ENCODE results near the gene MBD3.

GRCh38 chr19:1534972-1535371 is 57.7 kb downstream of the MBD3 start:
- TF ChIP-seq RARB (CRISPR knock-in tag; IDR thresholded peaks at IDR 0.05) = no peak
- no peak for TF ChIP-seq CSDC2 (CRISPR knock-in tag; IDR thresholded peaks at IDR 0.05)
- no peak for TF ChIP-seq TSHZ2 (CRISPR knock-in tag; IDR thresholded peaks at IDR 0.05)
- no peak for TF ChIP-seq ZNF8 (CRISPR knock-in tag; IDR thresholded peaks at IDR 0.05)
- no peak for TF ChIP-seq GLIS3 (CRISPR knock-in tag; IDR thresholded peaks at IDR 0.05)
- TF ChIP-seq ARNTL (CRISPR knock-in tag; IDR thresholded peaks at IDR 0.05; ENCODE audit: borderline replicate concordance, low read depth) = no peak
- TF ChIP-seq ZFP3 (CRISPR knock-in tag; IDR thresholded peaks at IDR 0.05) = no peak
- no peak for TF ChIP-seq TOX (CRISPR knock-in tag; IDR thresholded peaks at IDR 0.05; ENCODE audit: borderline replicate concordance)
- TF ChIP-seq ESRRG (CRISPR knock-in tag; IDR thresholded peaks at IDR 0.05) = no peak
- no peak for TF ChIP-seq PPARA (CRISPR knock-in tag; IDR thresholded peaks at IDR 0.05; ENCODE audit: borderline replicate concordance)
